CD4-positive, alpha-beta T cell treated with Interleukin-2 at 100 ng/mL for 4 hours (primary cell): Measurements from ENCODE around the gene REL.
A peak's percentile ranks its signal among the peaks of the same experiment; 100 is the strongest.
"Not testable (repeated sequence)": the region's sequence is repeated elsewhere in the genome, so short reads cannot be mapped to it uniquely, and the experiment has no call there.

Source experiments
- DNase-seq: peaks from one replicate; pipeline ENCODE4 v3.0.0-alpha.2; 2020; ENCODE audit warnings: low spot score

REL gene

DNA sequence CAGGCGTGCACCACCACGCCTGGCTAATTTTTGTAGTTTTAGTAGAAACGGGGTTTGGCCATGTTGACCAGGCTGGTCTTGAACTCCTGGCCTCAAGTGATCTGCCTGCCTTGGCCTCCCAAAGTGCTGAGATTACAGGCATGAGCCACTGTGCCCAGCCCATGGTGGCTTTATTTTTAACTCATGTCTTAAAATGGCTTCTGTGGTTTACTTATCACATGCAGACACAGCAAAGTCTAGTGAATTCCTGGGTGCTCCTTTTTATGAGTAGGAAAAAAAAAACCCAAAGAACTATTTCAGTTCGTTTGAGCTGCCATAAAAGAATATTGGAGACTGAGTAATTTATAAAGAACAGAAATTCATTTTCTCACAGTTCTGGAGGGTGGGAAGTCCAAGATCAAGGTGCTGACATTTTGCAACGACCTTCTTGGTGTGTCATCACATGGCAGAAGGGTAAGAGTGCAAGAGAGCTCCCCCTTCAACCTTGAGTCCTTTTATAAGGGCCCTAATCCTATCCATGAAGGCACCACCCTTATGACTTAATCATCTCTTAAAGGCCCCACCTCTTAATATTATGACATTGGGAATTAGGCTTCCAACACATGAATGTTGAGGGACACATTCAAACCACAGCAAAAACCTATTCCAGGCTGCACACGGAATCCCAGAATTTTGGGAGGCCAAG lies 12.6 kb upstream of the REL start:
- DNase-seq = no peak

DNA sequence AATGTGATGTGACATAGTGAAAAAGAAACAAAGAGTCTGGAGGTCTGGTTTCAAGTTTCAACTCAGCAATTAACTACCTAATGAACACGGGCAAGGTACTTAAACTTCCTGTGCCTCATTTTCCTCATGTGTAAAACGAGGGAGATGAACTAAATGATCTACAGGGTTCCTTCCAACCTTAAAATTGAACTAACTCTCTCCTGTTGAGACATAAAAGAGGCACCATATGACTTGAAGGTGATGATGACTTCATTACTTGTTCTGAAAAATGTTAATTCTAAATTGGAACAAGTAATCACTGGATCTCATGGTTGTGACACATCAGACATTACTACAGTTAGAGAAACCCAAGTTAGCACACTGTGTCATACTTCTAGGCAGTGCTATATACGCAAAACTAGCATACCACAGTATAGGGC lies 8.9 kb upstream of the REL start:
- DNase-seq = no peak

DNA sequence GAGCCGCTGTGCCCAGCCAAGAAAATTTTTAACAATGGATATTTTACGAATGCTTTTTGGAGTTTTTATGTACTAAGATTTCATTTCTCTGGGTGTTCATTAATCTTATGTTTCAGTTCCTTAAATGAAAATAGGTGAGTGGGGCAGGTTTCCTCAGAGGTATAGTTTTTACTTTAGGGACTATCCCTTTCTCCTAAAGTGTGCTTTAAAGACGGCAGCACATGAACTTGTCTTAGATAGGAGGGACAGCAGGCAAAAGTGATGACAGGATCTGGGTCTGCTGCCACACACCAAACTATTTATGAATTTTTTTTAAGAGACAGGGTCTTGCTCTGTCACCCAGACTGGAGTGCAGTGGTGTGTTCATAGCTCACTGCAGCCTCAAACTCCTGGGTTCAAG lies 8.0 kb upstream of the REL start:
- DNase-seq = no peak

DNA sequence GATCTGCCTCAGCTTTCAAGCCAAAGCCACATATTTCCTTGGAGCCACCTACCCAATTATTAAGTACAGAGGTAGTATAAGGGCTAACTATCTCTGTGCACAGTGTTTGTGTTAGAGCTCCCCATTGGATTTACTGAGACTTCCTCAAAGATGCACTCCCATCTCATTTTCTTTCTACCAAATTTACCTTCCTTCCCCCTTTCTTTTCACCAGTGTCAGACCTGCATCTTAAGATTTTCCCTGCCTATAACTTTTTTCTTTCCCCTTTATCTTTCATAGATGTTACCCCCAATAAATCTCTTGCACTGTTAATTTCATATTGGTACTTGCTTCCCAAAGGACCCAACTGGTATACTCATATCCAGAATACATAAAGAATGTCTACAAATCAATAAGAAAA lies 5.9 kb upstream of the REL start:
- DNase-seq = no peak

DNA sequence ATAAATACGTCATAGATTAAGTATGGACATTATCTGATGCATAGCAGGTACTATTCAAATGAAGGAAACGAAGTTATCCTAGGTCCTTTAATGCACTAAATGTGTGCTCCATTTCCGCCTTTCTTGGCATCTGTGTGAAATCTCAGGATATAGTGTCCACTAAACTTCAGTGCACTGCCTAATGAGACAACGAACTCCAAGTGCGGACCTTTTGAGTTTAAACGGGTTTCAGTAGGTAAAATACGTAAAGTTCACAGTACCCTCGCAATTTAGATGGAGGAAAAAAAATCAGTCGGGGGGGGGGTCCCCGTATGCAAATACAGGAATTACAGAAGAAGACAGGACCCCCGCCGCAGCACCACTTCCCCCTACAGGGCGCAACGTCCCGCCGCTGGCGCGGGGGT lies 729 bp upstream of the REL start:
- DNase-seq = no peak

DNA sequence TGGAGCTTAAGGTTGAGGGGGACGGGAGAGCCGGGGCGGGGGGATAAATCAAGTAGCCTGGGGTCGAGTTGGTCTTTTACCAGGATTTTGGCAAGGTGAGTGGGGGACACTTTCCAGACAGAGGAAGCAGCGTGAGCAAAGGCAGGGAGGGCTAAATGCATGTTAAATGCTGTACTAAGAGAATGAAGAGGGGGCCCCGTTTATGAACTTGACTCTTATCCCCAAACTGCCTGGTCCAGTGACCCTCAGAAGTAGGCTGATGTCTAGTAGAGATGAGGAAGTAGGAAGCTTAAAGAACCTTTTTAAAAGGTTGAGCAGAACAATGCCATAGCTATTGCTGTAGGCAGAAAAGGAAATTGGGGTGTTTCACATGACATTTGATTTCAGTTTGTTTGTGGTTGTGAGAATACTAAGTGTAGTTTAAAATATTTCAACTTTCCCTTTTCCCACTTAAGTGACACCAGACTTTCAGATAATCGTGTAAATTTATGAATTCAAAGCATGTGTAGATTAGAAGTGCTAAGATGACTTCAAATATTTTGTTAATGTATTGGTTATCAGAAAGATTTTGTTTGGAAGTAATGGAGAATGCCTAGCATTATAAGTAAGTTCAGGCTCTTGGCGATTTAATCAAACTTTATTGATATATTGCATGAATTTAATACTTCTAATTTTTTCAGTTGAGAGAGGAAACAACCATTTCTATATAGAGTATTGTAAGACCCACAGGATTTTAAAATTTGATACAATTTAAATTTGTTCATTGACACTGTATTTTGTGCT lies 1.8 kb downstream of the REL start:
- DNase-seq = peak; percentile 41

DNA sequence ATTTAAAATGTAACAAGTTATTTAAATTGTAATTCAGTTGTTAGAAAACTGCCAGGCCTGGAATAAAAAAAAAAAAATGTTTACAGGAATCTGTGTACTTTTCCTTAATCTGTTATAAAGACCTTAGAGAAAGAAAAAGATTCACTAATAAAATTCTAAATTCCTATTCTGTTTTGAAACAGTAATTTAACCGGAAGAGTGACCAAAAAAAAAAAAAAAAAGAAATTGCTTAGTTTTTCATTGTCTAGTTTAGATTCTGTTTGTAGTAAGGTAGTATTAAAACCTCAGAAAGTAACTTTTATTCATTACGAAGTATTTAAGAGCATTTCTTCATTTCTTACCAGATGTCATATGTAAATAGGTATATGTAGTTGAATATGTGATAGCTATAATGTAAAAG lies 2.5 kb downstream of the REL start:
- DNase-seq = no peak

DNA sequence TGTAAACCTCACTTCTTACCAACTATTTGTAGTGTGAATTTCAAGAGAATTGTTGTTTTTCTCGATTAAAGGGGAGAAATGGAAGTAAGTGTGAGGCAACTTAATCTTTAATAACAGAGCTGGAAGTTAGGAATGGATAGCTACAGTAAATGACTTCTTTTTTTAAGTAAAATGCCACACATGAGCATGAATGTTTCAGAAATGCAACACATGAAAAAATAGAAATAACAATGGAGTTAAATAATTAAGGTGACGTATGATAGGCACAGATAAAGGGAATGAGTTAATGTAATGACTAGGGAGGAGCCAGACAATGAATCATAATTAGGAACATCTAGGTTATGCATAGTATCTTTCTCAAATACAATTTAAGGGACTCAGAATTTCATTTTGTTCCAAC lies 3.4 kb downstream of the REL start:
- peak; percentile 20 for DNase-seq

DNA sequence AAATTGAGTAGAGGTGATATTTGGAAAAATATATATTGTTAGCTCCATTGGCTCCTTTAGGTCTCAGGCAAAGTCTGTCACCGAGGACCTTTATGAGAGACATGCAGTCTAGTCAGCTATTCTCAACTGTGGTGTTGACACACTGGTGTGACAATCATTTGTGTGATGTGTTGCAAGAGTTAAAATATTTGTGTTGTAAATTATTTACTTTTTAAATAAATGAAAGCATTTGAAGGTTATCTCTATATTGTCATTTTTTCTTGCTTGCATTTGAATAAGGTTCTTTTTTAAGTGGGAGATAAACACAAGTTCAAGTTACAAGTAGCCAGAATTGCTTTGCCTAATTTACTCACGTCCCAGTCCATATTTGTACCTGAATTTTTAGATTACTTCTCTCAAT lies 4.3 kb downstream of the REL start:
- peak; percentile 16 for DNase-seq

DNA sequence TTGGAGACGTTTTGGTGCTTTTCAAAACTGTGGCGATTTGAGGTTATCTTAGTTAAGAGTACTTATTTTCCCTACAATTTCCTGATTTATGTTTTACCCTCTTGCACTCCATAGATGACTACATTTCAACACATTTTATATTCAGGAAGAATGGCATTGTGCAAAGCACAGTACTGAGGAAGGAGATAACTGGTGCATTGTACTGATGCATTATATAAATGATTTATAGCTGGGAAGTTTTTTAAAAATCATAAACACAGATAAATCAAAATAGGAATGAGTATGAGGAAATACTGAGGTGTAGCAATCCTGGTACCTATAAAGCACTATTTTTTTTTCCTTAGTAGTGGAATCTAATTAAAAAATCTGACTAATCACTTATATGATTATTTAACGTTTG lies 5.6 kb downstream of the REL start:
- DNase-seq = no peak

DNA sequence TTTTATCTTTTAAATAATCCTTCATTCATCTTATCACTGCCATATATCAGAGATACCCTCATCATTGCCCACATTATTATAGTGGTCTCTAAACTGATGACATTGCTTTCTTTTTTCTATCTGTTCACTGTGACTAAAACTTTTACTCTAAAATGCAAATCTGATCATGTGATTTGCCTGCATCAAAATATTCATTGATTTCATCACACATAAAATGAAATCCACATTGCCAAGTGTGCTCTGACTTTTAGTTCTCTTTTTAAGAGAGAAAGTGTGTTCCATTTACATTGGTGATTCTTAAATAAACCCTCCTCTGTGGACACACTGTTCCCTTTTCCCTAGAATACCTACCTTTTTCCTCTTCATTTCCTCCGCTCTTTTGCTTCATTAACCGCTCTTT lies 7.5 kb downstream of the REL start:
- no peak for DNase-seq

DNA sequence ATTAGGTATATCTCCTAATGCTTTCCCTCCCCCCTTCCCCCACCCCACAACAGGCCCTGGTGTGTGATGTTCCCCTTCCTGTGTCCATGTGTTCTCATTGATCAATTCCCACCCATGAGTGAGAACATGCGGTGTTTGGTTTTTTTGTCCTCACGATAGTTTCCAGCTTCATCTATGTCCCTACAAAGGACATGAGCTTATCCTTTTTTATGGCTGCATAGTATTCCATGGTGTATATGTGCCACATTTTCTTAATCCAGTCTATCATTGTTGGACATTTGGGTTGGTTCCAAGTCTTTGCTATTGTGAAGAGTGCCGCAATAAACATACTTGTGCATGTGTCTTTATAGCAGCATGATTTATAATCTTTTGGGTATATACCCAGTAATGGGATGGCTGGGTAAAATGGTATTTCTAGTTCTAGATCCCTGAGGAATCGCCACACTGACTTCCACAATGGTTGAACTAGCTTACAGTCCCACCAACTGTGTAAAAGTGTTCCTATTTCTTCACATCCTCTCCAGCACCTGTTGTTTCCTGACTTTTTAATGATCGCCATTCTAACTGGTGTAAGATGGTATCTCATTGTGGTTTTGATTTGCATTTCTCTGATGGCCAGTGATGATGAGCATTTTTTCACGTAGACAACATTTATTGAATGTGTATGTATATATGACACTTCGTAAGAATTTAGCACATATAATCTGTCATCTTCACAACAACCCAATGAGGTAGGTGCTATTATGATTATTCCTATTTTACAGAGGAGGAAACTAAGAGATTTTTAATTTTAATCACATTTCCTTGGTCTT lies 8.4 kb downstream of the REL start:
- not testable (repeated sequence) for DNase-seq

DNA sequence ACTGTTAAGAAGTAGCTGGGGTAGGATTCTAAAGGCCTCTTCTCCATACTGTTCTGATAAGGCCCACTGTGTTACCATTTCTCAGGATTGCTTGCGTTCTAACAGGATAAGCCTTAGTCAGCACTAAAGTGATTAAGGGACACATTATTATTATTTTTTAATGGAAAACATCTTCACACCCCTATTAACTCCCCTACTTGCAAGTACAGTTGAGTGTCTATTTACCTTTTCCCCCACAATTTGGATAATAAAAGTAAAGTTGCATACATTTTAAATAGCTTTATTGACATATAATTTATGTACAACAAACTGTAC lies 9.0 kb downstream of the REL start:
- no peak for DNase-seq

DNA sequence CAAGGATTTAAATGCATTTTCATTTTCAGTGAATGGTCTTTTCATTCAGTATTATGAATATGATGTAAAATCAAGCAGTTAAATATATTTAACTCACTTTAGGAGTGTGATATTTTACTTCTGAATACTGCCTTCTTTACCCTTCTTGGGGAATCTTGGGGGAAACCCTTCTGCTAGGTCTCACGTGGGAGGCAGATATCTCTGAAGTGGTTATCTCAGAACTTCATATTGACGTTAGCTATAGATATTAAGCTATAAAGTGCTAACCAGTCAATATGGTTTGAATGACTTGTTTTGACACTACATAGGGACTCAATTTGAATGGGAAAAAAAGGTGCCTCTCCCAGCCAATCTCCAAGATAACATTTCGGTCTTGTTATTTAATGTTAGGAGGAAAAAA lies 9.8 kb downstream of the REL start:
- DNase-seq = peak; percentile 15

DNA sequence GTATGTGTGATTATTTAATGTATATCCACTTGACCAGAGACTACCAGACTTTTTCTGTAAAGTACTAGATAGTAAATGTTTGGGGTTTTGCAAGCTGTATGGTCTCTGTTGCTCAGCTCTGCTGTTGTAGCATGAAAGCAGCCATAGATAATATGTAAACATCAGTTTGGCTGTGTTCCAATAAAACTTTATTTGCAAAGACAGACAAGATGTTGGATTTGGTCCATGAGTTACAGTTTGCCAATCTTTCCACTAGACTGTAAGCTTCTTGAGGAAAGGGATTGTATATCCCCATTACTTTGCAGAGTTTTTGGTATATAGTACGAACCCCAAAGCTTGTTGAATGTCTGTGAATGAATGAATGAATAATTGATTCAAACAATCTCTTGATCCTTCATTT lies 17.2 kb downstream of the REL start:
- DNase-seq = no peak

DNA sequence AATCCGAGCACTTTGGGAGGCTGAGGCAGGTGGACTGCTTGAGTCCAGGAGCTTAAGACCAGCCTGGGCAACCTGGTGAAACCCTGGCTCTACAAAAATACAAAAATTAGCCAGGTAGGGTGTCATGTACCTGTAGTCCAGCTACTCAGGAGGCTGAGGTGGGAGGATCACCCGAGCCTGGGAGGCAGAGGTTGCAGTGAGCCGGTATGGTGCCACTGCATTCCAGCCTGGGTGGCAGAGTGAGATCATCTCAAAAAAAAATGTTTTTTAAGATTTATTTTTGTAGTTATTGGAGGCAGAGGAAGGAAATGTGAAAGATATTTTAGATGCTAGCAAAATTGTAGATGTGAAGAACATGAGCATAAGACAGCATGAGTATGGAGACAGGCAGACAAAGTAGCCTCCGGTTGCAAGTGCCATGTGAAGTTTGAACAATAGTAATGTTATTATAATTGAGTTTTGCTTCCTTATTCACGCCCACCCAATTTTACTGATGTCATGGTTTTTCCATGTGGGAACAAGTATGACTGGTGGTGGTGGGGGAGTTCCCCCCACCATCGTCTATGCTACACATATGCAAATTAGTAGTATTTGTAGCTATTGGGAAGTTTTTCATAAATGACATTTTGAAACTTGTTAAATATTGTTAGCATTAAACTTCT lies 18.0 kb downstream of the REL start:
- no peak for DNase-seq

DNA sequence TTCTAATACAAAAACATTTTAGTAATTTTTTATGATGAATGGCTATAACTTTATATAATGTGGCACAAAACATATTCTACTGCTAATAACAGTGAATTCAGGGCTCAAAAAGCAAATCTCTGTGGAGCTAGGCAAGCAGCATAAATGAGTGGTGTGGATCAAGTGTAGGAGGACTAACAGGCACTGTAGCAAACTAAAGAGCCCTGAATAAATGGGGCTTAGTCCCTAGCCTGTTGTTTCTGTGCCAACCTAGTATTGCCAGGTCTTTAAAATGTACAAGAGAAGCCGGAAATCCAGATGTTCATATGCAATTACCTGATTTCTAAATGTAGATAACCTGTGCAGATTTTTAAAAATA lies 18.5 kb downstream of the REL start:
- DNase-seq = no peak

DNA sequence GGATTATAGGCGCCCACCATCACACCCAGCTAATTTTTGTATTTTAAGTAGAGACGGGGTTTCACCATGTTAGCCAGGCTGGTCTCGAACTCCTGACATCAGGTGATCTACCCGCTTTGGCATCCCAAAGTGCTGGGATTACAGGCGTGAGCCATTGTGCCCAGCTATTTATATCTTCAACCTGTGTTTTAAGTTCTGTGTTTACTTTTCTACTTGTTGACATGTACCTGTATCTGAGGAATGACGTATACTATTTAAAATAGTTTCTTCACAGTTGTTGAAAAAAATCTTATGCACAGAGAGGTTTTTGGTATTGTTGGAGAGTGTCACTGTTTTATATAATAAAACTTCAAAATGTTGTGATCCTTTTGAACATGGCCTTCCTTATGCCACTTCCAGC lies 19.9 kb downstream of the REL start:
- DNase-seq = not testable (repeated sequence)

DNA sequence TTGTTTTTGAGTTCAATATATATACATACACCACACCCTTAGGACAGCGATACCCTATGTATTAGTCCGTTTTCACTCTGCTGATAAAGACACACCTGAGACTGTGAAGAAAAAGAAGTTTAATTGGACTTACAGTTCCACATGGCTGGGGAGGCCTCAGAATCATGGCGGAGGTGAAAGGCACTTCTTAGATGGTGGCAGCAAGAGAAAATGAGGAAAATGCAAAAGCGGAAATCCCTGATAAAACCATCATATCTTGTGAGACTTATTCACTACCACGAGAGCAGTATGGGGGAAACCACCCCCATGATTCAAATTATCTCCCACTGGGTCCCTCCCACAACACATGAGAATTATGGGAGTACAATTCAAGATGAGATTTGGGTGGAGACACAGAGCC lies 24.5 kb downstream of the REL start:
- DNase-seq = not testable (repeated sequence)

DNA sequence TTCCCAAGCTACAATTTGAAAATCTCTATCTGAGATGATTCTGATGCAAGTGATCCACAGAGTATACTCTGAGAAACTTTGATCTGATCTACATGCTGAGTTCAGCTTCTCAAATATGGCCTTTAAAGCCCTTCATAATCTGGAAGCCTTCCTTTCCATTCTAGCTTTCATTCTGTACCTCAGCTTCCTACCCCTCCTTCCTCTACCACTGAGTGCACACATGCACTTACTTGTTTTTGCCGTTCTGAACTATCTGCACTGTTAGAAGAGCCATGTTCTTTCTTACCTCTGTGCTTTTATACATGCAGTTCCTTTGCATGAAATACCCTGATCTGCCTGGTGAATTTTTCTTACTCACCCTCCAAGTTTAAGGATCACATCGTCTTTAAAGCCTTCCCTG lies 25.0 kb downstream of the REL start:
- DNase-seq = no peak

DNA sequence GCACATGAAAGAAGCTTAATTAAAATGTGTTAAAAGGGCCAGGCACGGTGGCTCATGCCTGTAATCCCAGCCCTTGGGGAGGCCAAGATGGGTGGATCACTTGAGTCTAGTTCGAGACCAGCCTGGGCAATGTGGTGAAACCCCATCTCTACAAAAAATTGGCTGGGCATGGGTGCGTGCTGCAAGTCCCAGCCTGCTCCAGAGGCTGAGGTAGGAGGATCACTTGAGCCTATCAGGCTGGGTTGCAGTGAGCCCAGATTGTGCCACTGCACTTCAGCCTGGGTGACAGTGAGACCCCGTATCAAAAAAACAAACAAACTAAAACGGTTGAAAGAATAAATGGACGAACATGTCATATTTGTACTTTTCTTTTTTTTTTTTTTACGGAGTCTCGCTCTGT lies 26.0 kb downstream of the REL start:
- no peak for DNase-seq

DNA sequence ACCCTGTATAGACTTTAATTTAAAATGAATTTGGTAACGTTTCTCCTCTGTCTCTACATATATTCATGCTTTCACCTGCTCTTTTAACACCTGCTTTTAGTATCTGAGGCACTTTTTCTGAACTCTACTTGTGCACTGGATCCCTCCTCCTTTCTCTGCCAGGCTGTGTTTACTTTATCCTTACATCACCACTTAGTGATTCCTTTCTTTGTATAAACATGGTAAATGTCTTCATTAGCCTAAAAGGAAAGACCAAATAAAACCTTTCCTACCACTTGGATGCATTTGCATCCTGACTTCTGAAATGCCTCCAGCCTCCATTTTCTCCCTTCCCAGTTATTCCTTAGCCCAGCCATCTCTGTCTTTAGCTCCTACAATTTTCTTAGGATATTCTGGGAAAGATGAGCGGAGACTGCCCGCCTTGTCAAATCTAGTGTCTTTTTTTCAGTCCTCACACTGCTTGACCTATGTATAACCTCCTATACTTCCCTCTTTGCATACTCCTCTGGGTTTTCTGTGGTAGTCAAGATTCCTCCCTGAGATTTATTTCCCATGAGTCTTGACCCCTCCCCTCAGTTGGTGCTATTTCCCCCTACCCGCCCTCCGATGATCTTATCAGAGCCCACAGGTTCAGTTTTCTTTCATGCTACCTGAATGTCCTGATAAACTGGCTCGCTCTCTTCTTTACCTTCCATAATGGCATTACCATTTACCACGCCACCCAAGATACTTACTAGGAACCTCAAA lies 44.8 kb downstream of the REL start:
- no peak for DNase-seq
